Ishikawa (cell line): ENCODE measurements around the gene RXYLT1.

Source experiments
- CEBPB ChIP-seq: IDR thresholded peaks from 2 replicates; pipeline ENCODE4 v1.6.1; 2012
- CREB1 ChIP-seq: IDR thresholded peaks from 2 replicates; pipeline ENCODE4 v1.6.1; 2012; ENCODE audit warnings: low read depth
- EGR1 ChIP-seq: IDR thresholded peaks from 2 replicates; pipeline ENCODE4 v1.6.1; 2012
- EP300 ChIP-seq: IDR thresholded peaks from 2 replicates; pipeline ENCODE4 v1.6.1; 2012; ENCODE audit warnings: borderline replicate concordance
- FOXM1 ChIP-seq: IDR thresholded peaks from 2 replicates; pipeline ENCODE4 v1.6.1; 2012; ENCODE audit warnings: low read depth, borderline replicate concordance
- NFIC ChIP-seq: IDR thresholded peaks from 2 replicates; pipeline ENCODE4 v1.6.1; 2012
- RAD21 ChIP-seq: IDR thresholded peaks from 2 replicates; pipeline ENCODE4 v1.6.1; 2012; ENCODE audit warnings: low read depth
- TAF1 ChIP-seq: IDR thresholded peaks from 2 replicates; pipeline ENCODE4 v1.6.1; 2012; ENCODE audit warnings: low read depth, mild to moderate bottlenecking
- TCF12 ChIP-seq: IDR thresholded peaks from 2 replicates; pipeline ENCODE4 v1.6.1; 2012; ENCODE audit warnings: low read depth
- TEAD4 ChIP-seq: IDR thresholded peaks from 2 replicates; pipeline ENCODE4 v1.6.1; 2012
- YY1 ChIP-seq: IDR thresholded peaks from 2 replicates; pipeline ENCODE4 v1.6.1; 2012; ENCODE audit warnings: low read depth
- ZBTB7A ChIP-seq: IDR thresholded peaks from 2 replicates; pipeline ENCODE4 v1.6.1; 2012; ENCODE audit warnings: low read depth
- TF ChIP-seq, protein P1 (sequence below): IDR thresholded peaks from 2 replicates; pipeline ENCODE4 v1.6.1; 2012; ENCODE audit warnings: low read depth, mild to moderate bottlenecking
- TF ChIP-seq, protein P2 (sequence below): IDR thresholded peaks from 2 replicates; pipeline ENCODE4 v1.6.1; 2012
- TF ChIP-seq, protein P3 (sequence below): IDR thresholded peaks from 2 replicates; pipeline ENCODE4 v1.6.1; 2012

RXYLT1 gene

DNA sequence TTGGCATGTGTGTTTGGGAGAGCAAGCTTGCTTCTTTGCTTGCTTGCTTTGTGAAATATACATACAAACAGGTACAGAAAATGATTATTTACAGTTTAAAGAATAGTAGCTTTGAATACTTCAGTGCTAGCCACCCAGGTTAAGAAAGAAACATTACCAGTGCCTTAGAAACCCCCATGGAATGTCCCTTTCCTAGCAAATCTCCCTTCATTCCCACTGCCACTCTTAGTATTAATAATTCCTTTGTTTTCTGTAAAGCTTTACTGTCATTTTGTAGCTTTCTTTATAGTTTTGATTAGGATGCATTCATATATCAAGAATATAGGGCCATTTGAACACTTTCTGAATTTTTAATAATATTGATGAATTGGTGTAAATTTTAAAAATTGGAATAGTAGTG, 74.3 kb downstream of the RXYLT1 start:
- TF ChIP-seq RAD21 (no peak), ZBTB7A (no peak), EP300 (no peak), CREB1 (no peak), TCF12 (no peak), TAF1 (no peak), CEBPB (no peak), TEAD4 (no peak), EGR1 (no peak), YY1 (no peak), FOXM1 (no peak), NFIC (no peak)
- TF ChIP-seq, protein P1, sequence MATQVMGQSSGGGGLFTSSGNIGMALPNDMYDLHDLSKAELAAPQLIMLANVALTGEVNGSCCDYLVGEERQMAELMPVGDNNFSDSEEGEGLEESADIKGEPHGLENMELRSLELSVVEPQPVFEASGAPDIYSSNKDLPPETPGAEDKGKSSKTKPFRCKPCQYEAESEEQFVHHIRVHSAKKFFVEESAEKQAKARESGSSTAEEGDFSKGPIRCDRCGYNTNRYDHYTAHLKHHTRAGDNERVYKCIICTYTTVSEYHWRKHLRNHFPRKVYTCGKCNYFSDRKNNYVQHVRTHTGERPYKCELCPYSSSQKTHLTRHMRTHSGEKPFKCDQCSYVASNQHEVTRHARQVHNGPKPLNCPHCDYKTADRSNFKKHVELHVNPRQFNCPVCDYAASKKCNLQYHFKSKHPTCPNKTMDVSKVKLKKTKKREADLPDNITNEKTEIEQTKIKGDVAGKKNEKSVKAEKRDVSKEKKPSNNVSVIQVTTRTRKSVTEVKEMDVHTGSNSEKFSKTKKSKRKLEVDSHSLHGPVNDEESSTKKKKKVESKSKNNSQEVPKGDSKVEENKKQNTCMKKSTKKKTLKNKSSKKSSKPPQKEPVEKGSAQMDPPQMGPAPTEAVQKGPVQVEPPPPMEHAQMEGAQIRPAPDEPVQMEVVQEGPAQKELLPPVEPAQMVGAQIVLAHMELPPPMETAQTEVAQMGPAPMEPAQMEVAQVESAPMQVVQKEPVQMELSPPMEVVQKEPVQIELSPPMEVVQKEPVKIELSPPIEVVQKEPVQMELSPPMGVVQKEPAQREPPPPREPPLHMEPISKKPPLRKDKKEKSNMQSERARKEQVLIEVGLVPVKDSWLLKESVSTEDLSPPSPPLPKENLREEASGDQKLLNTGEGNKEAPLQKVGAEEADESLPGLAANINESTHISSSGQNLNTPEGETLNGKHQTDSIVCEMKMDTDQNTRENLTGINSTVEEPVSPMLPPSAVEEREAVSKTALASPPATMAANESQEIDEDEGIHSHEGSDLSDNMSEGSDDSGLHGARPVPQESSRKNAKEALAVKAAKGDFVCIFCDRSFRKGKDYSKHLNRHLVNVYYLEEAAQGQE = no peak
- TF ChIP-seq, protein P2, sequence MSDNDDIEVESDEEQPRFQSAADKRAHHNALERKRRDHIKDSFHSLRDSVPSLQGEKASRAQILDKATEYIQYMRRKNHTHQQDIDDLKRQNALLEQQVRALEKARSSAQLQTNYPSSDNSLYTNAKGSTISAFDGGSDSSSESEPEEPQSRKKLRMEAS = no peak
- TF ChIP-seq, protein P3, sequence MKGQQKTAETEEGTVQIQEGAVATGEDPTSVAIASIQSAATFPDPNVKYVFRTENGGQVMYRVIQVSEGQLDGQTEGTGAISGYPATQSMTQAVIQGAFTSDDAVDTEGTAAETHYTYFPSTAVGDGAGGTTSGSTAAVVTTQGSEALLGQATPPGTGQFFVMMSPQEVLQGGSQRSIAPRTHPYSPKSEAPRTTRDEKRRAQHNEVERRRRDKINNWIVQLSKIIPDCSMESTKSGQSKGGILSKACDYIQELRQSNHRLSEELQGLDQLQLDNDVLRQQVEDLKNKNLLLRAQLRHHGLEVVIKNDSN = no peak

DNA sequence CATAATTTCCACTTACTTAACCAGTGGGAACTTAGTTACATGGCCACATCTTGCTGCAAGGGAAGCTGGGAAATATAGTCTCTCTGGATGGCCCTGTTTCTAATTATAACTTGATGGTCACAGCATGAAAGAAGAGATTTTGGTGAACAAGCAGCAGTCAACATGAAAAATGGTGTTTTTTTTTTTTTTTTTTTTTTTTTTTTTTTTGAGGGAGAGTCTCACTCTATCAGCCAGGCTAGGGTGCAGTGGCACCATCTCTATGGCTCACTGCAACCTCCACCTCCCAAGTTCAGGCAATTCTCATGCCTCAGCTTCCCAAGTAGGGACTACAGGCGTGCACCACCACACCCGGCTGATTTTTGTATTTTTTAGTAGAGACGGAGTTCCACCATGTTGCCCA, 75.6 kb downstream of the RXYLT1 start:
- TF ChIP-seq CEBPB = no peak
- TF ChIP-seq TCF12 = no peak
- no peak for TF ChIP-seq NFIC
- no peak for TF ChIP-seq EGR1
- TF ChIP-seq, protein P1 = no peak
- TF ChIP-seq TEAD4 = no peak
- no peak for TF ChIP-seq EP300
- TF ChIP-seq, protein P2 = no peak
- TF ChIP-seq YY1 = no peak
- no peak for TF ChIP-seq CREB1
- TF ChIP-seq RAD21 = no peak
- no peak for TF ChIP-seq FOXM1
- TF ChIP-seq TAF1 = no peak
- no peak for TF ChIP-seq ZBTB7A
- TF ChIP-seq, protein P3 = no peak

DNA sequence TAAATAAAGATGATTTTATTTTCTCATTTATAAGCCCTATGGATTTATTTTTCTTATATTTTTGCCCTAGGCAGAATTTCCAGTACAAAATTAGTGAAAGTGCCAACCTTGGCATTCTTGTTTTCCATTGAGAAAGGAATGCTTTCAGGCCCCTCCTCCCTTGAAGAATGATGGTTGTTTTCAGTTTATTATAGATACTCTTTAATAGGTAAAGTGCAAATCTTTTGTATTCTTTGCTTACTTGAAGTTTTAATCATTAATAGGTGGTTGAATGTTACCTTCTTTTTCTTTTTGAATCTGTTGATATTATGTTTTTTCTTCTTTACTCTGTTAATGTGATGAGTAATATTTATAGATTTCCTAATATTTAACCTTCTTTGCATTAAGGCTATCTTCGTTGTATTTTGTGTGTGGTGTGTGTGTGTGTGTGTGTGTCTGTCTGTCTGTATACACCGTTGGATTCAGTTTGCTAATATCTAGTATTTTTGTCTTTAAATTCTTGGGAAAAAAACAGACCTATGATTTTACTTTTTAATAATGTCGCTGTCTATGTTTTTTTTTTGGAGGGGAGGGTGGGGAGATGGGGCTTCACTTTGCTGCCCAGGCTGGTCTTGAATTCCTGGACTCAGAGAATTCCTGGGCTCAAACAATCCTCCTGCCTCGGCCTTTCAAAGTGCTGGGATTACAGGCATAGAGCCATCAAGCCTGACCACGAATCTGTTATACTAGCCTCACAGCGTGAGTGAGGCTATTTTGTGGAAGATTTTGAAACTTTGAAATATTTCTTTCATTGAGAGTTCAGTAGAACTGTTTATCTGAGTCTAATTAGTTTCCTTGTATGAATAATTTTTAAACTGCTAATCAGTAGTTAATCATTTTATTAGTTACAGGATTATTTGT, 78.3 kb downstream of the RXYLT1 start:
- no peak for TF ChIP-seq EGR1
- no peak for TF ChIP-seq CREB1
- TF ChIP-seq TAF1 = no peak
- TF ChIP-seq, protein P3 = no peak
- TF ChIP-seq, protein P1 = no peak
- TF ChIP-seq NFIC = no peak
